ENCODE data around the gene ZNF200.

The ZNF200 gene

GRCh38 chr16:3254309-3254708 lies 19.4 kb upstream of the ZNF200 start:
- no peak for DNase-seq
- no peak for ATAC-seq (ENCODE audit: insufficient read depth, low read depth)
- no peak overlapping the region for H3K4me3 ChIP-seq (ENCODE audit: low read depth in 1 of 2, low read length in 2 of 2)
- no peaks in the 10 kb centered on the region for H3K9me3 ChIP-seq (ENCODE audit: insufficient read depth, low read length, severe bottlenecking)
- H3K79me2 ChIP-seq (ENCODE audit: insufficient read depth, low read length): no peaks in the 10 kb centered on the region
- H4K20me1 ChIP-seq (ENCODE audit: insufficient read depth, low read length): no peaks in the 10 kb centered on the region
- no peaks in the 10 kb centered on the region for H3K36me3 ChIP-seq (ENCODE audit: insufficient read depth, low read length)
- H3K27ac ChIP-seq (ENCODE audit: low read length): no peak overlapping the region
- no peak overlapping the region for H3K9ac ChIP-seq (ENCODE audit: low read depth, low read length)
- H3K4me2 ChIP-seq (ENCODE audit: insufficient read depth, low read length): no peak overlapping the region
- no peaks in the 10 kb centered on the region for H3K4me1 ChIP-seq (ENCODE audit: insufficient read depth, low read length)
- TF ChIP-seq CTCF (IDR thresholded peaks at IDR 0.05; ENCODE audit: borderline replicate concordance, extremely low read depth, low read length, poor library complexity, severe bottlenecking) (no peak), EZH2 (IDR thresholded peaks at IDR 0.05; ENCODE audit: borderline replicate concordance, low read depth, low read length, severe bottlenecking) (no peak)
- no peak overlapping the region for H2AFZ ChIP-seq (ENCODE audit: low read depth, low read length)
- no peaks in the 10 kb centered on the region for H3K27me3 ChIP-seq (ENCODE audit: insufficient read depth, low read length, poor library complexity)

- ATAC-seq (ENCODE audit: insufficient read depth, low read depth) (no peak), DNase-seq (no peak)
- TF ChIP-seq EZH2 (IDR thresholded peaks at IDR 0.05; ENCODE audit: borderline replicate concordance, low read depth, low read length, severe bottlenecking): no peak
- TF ChIP-seq CTCF (IDR thresholded peaks at IDR 0.05; ENCODE audit: borderline replicate concordance, extremely low read depth, low read length, poor library complexity, severe bottlenecking): no peak
- H3K9me3 ChIP-seq (ENCODE audit: insufficient read depth, low read length, severe bottlenecking): no peaks in the 10 kb centered on the region
- H4K20me1 ChIP-seq (ENCODE audit: insufficient read depth, low read length): no peaks in the 10 kb centered on the region
- H3K27me3 ChIP-seq (ENCODE audit: insufficient read depth, low read length, poor library complexity): no peaks in the 10 kb centered on the region
- no peaks in the 10 kb centered on the region for H3K4me1 ChIP-seq (ENCODE audit: insufficient read depth, low read length)
- no peak overlapping the region for H3K27ac ChIP-seq (ENCODE audit: low read length)
- no peak overlapping the region for H2AFZ ChIP-seq (ENCODE audit: low read depth, low read length)
- H3K36me3 ChIP-seq (ENCODE audit: insufficient read depth, low read length): no peaks in the 10 kb centered on the region
- H3K79me2 ChIP-seq (ENCODE audit: insufficient read depth, low read length): no peaks in the 10 kb centered on the region
- H3K9ac ChIP-seq (ENCODE audit: low read depth, low read length): no peak overlapping the region
- no peak overlapping the region for H3K4me3 ChIP-seq (ENCODE audit: low read depth in 1 of 2, low read length in 2 of 2)
- H3K4me2 ChIP-seq (ENCODE audit: insufficient read depth, low read length): no peak overlapping the region
Measured at GRCh38 chr16:3252967-3253366, 18.0 kb upstream of the ZNF200 start.

GRCh38 chr16:3249451-3249850 lies 14.5 kb upstream of the ZNF200 start:
- Histone ChIP-seq H3K4me2 (ENCODE audit: insufficient read depth, low read length) (no peak overlapping the region), H3K27me3 (ENCODE audit: insufficient read depth, low read length, poor library complexity) (no peaks in the 10 kb centered on the region), H3K4me3 (ENCODE audit: low read depth in 1 of 2, low read length in 2 of 2) (no peak overlapping the region), H3K79me2 (ENCODE audit: insufficient read depth, low read length) (no peaks in the 10 kb centered on the region), H3K9me3 (ENCODE audit: insufficient read depth, low read length, severe bottlenecking) (no peaks in the 10 kb centered on the region), H3K9ac (ENCODE audit: low read depth, low read length) (no peak overlapping the region), H4K20me1 (ENCODE audit: insufficient read depth, low read length) (no peaks in the 10 kb centered on the region), H3K36me3 (ENCODE audit: insufficient read depth, low read length) (no peaks in the 10 kb centered on the region), H2AFZ (ENCODE audit: low read depth, low read length) (no peak overlapping the region), H3K27ac (ENCODE audit: low read length) (no peak overlapping the region), H3K4me1 (ENCODE audit: insufficient read depth, low read length) (no peaks in the 10 kb centered on the region)
- DNase-seq: no peak
- TF ChIP-seq CTCF (IDR thresholded peaks at IDR 0.05; ENCODE audit: borderline replicate concordance, extremely low read depth, low read length, poor library complexity, severe bottlenecking) (no peak), EZH2 (IDR thresholded peaks at IDR 0.05; ENCODE audit: borderline replicate concordance, low read depth, low read length, severe bottlenecking) (no peak)
- ATAC-seq (ENCODE audit: insufficient read depth, low read depth): no peak

GRCh38 chr16:3249020-3249419 lies 14.1 kb upstream of the ZNF200 start:
- H3K27me3 ChIP-seq (ENCODE audit: insufficient read depth, low read length, poor library complexity): no peaks in the 10 kb centered on the region
- DNase-seq: no peak
- no peaks in the 10 kb centered on the region for H3K79me2 ChIP-seq (ENCODE audit: insufficient read depth, low read length)
- no peak for ATAC-seq (ENCODE audit: insufficient read depth, low read depth)
- H3K4me2 ChIP-seq (ENCODE audit: insufficient read depth, low read length): no peak overlapping the region
- H3K4me1 ChIP-seq (ENCODE audit: insufficient read depth, low read length): no peaks in the 10 kb centered on the region
- no peak for TF ChIP-seq CTCF (IDR thresholded peaks at IDR 0.05; ENCODE audit: borderline replicate concordance, extremely low read depth, low read length, poor library complexity, severe bottlenecking)
- no peak for TF ChIP-seq EZH2 (IDR thresholded peaks at IDR 0.05; ENCODE audit: borderline replicate concordance, low read depth, low read length, severe bottlenecking)
- no peak overlapping the region for H3K9ac ChIP-seq (ENCODE audit: low read depth, low read length)
- no peaks in the 10 kb centered on the region for H3K9me3 ChIP-seq (ENCODE audit: insufficient read depth, low read length, severe bottlenecking)
- no peaks in the 10 kb centered on the region for H3K36me3 ChIP-seq (ENCODE audit: insufficient read depth, low read length)
- no peak overlapping the region for H2AFZ ChIP-seq (ENCODE audit: low read depth, low read length)
- no peak overlapping the region for H3K4me3 ChIP-seq (ENCODE audit: low read depth in 1 of 2, low read length in 2 of 2)
- H3K27ac ChIP-seq (ENCODE audit: low read length): no peak overlapping the region
- H4K20me1 ChIP-seq (ENCODE audit: insufficient read depth, low read length): no peaks in the 10 kb centered on the region
